NCI-H2196 (cell line): ENCODE measurements around the gene METTL15.
"Not testable (repeated sequence)": the region's sequence is repeated elsewhere in the genome, so short reads cannot be mapped to it uniquely, and the experiment has no call there.

Experiments used
- DNase-seq: peaks from one replicate; lab custom pipeline; 2025; ENCODE audit not compliant: unreplicated experiment; lab: John Stamatoyannopoulos, UW

The METTL15 gene

GRCh38 chr11:28110108-28110820 lies 2.1 kb downstream of the METTL15 start:
- DNase-seq = peak; percentile 77

- no peak for DNase-seq
These were observed 2.6 kb downstream of the METTL15 start for GRCh38 chr11:28110821-28111200.

- no peak for DNase-seq
These were observed 5.9 kb downstream of the METTL15 start for GRCh38 chr11:28114116-28114515.

GRCh38 chr11:28114731-28115130 lies 6.5 kb downstream of the METTL15 start:
- no peak for DNase-seq

GRCh38 chr11:28117712-28118111 lies 9.5 kb downstream of the METTL15 start:
- no peak for DNase-seq

GRCh38 chr11:28123151-28123581 lies 15.0 kb downstream of the METTL15 start:
- no peak for DNase-seq

GRCh38 chr11:28132548-28132947 lies 24.4 kb downstream of the METTL15 start:
- DNase-seq = no peak

GRCh38 chr11:28133146-28133545 lies 25.0 kb downstream of the METTL15 start:
- DNase-seq = no peak

- DNase-seq = not testable (repeated sequence)
These were observed 28.0 kb downstream of the METTL15 start for GRCh38 chr11:28136157-28136556.

GRCh38 chr11:28137366-28137765 lies 29.2 kb downstream of the METTL15 start:
- DNase-seq = no peak

- no peak for DNase-seq
These were observed 29.6 kb downstream of the METTL15 start for GRCh38 chr11:28137832-28138231.

- DNase-seq = no peak
These were observed 31.7 kb downstream of the METTL15 start for GRCh38 chr11:28139841-28140415.

- DNase-seq = no peak
These were observed 32.7 kb downstream of the METTL15 start for GRCh38 chr11:28140689-28141455.

- DNase-seq = no peak
These were observed 34.5 kb downstream of the METTL15 start for GRCh38 chr11:28142724-28143123.

- no peak for DNase-seq
These were observed 36.6 kb downstream of the METTL15 start for GRCh38 chr11:28144808-28145207.

- no peak for DNase-seq
These were observed 38.0 kb downstream of the METTL15 start for GRCh38 chr11:28146123-28146751.

GRCh38 chr11:28152743-28153142 lies 44.6 kb downstream of the METTL15 start:
- no peak for DNase-seq

- no peak for DNase-seq
These were observed 45.4 kb downstream of the METTL15 start for GRCh38 chr11:28153586-28153985.

- no peak for DNase-seq
These were observed 60.5 kb downstream of the METTL15 start for GRCh38 chr11:28168718-28169117.

GRCh38 chr11:28169816-28170215 lies 61.6 kb downstream of the METTL15 start:
- DNase-seq = no peak

GRCh38 chr11:28170759-28171158 lies 62.6 kb downstream of the METTL15 start:
- no peak for DNase-seq

GRCh38 chr11:28176351-28176750 lies 68.2 kb downstream of the METTL15 start:
- no peak for DNase-seq
